Activated CD4-positive, alpha-beta T cell treated with anti-CD3 and anti-CD28 coated beads for 48 hours (primary cell): ENCODE results near the gene SLC22A16.
"Not testable (repeated sequence)": the region's sequence is repeated elsewhere in the genome, so short reads cannot be mapped to it uniquely, and the experiment has no call there.

Experiments used
- DNase-seq: peaks from one replicate; pipeline ENCODE4 v3.0.0-alpha.2; 2020

Gene SLC22A16

GRCh38 chr6:110490110-110490509 is 13.7 kb upstream of the SLC22A16 start:
- no peak for DNase-seq

- no peak for DNase-seq
These were observed 12.3 kb upstream of the SLC22A16 start for GRCh38 chr6:110488606-110489190.

- not testable (repeated sequence) for DNase-seq
These were observed 11.6 kb upstream of the SLC22A16 start for GRCh38 chr6:110487968-110488381.

- no peak for DNase-seq
These were observed 10.3 kb upstream of the SLC22A16 start for GRCh38 chr6:110486756-110487155.

- DNase-seq, result no peak
These were observed 9.1 kb upstream of the SLC22A16 start for GRCh38 chr6:110485491-110485890.

- no peak for DNase-seq
These were observed 7.9 kb upstream of the SLC22A16 start for GRCh38 chr6:110484321-110484720.

GRCh38 chr6:110482774-110483400 is 6.5 kb upstream of the SLC22A16 start:
- DNase-seq, result no peak

GRCh38 chr6:110481081-110481480 is 4.7 kb upstream of the SLC22A16 start:
- no peak for DNase-seq

- no peak for DNase-seq
These were observed 1.3 kb downstream of the SLC22A16 start for GRCh38 chr6:110475066-110475653.

- DNase-seq, result no peak
These were observed 1.9 kb downstream of the SLC22A16 start for GRCh38 chr6:110474500-110474899.

GRCh38 chr6:110472739-110473138 is 3.7 kb downstream of the SLC22A16 start:
- no peak for DNase-seq

- DNase-seq, result no peak
These were observed 4.6 kb downstream of the SLC22A16 start for GRCh38 chr6:110471726-110472365.

- DNase-seq, result no peak
These were observed 7.7 kb downstream of the SLC22A16 start for GRCh38 chr6:110468731-110469130.

GRCh38 chr6:110467566-110468140 is 8.8 kb downstream of the SLC22A16 start:
- DNase-seq, result no peak

GRCh38 chr6:110462884-110463481 is 13.4 kb downstream of the SLC22A16 start:
- DNase-seq, result no peak

- no peak for DNase-seq
These were observed 15.0 kb downstream of the SLC22A16 start for GRCh38 chr6:110461376-110461775.

GRCh38 chr6:110459137-110459536 is 17.3 kb downstream of the SLC22A16 start:
- no peak for DNase-seq

- no peak for DNase-seq
These were observed 17.9 kb downstream of the SLC22A16 start for GRCh38 chr6:110458476-110458875.

- DNase-seq, result peak; percentile 46
These were observed 18.7 kb downstream of the SLC22A16 start for GRCh38 chr6:110457567-110458175.

GRCh38 chr6:110456694-110457093 is 19.7 kb downstream of the SLC22A16 start:
- no peak for DNase-seq

GRCh38 chr6:110449541-110449895 is 26.9 kb downstream of the SLC22A16 start:
- DNase-seq, result no peak

- no peak for DNase-seq
These were observed 27.4 kb downstream of the SLC22A16 start for GRCh38 chr6:110448846-110449540.
